HepG2 (cell line): ENCODE measurements around the gene SEPTIN10. TPM values are rescaled to one million over a fixed set of nuclear protein-coding genes. Genes with fewer than 3 reads are reported as not detected.
A peak's percentile ranks its signal among the peaks of the same experiment; 100 is the strongest.

Experiments used
- ATAC-seq: fragments of 200-7000 bp; cut with Tn5 transposase; 3 replicates; pipeline ENCODE4 v1.9.1; 2020; ENCODE audit warnings: mild to moderate bottlenecking, moderate library complexity
- BruUV-seq: library from RNA; stranded (reverse); fragments of 400-500 nt; replicated peaks from 2 replicates; lab custom pipeline; 2021; lab: Mats Ljungman, UMichigan
- CTCF ChIA-PET: fragments of 300-600 bp; formaldehyde crosslinking; extraction: SDS; loops from one replicate; lab custom pipeline; 2021; ENCODE audit warnings: low total read pairs, inconsistent platforms, low intra/inter-chr PET ratio; lab: Yijun Ruan, JAX
- POLR2A ChIA-PET: fragments of 350-600 bp; sonication (Branson Sonifier 250); formaldehyde crosslinking; loops from one replicate; lab custom pipeline; 2020; ENCODE audit warnings: antibody characterized with exemption, inconsistent platforms; lab: Yijun Ruan, JAX
- DNase-seq: peaks from one replicate; pipeline ENCODE4 v3.0.0-alpha.2; 2015; ENCODE audit warnings: low spot score
- FAIRE-seq: peaks from 3 replicates; lab custom pipeline; 2011; peaks lifted over from hg19 to GRCh38; lab: Jason Lieb, UNC
- H2AFZ ChIP-seq: one replicate; pipeline ENCODE4 v1.6.1; 2011; ENCODE audit warnings: low read length, inconsistent platforms
- H3K27ac ChIP-seq: fragments of 300-600 bp; 3 replicates; pipeline ENCODE4 v1.8.0; 2011; ENCODE audit warnings: mixed run types, mild to moderate bottlenecking, mixed read lengths, low read length, inconsistent platforms; ENCODE audit not compliant: insufficient read depth; ENCODE audit errors: extremely low read length
- H3K27me3 ChIP-seq, 2 experiments: fragments of 200-600 bp in 1 of 2; 2 replicates in 1 of 2; 3 replicates in 1 of 2; pipeline versions ENCODE4 v1.6.0 to v1.8.0; 2011; ENCODE audit warnings: low read length in 2 of 2, mild to moderate bottlenecking in 2 of 2, moderate library complexity in 2 of 2, inconsistent platforms in 1 of 2; ENCODE audit not compliant: insufficient read depth in 2 of 2, control insufficient read depth in 1 of 2
- H3K36me3 ChIP-seq, 2 experiments: fragments of 200-600 bp in 1 of 2; replicated peaks in 1 of 2; 2 replicates in 1 of 2; 3 replicates in 1 of 2; pipeline versions ENCODE4 v1.5.1 to v1.8.0; 2011; ENCODE audit warnings: low read length in 2 of 2, inconsistent platforms in 1 of 2; ENCODE audit not compliant: insufficient read depth in 2 of 2, control insufficient read depth in 1 of 2
- H3K4me1 ChIP-seq: 2 replicates; pipeline ENCODE4 v1.5.1; 2012; ENCODE audit warnings: low read length, inconsistent platforms; ENCODE audit not compliant: insufficient read depth
- H3K4me2 ChIP-seq: 2 replicates; pipeline ENCODE4 v1.6.0; 2011; ENCODE audit warnings: low read depth, low read length, inconsistent platforms
- H3K4me3 ChIP-seq, 3 experiments: fragments of 200-600 bp in 1 of 3; sonication (generic), shearing (Covaris generic) in 1 of 3; replicated peaks in 1 of 3; 2 replicates each; pipeline ENCODE4 v1.5.1; 2011 to 2016; ENCODE audit warnings: low read length in 3 of 3, inconsistent platforms in 2 of 3, low read depth in 2 of 3, mild to moderate bottlenecking in 2 of 3, control low read depth in 1 of 3, mixed read lengths in 1 of 3; ENCODE audit not compliant: insufficient read depth in 1 of 3
- H3K79me2 ChIP-seq: one replicate; pipeline ENCODE4 v1.6.1; 2011; ENCODE audit warnings: low read length, inconsistent platforms; ENCODE audit not compliant: insufficient read depth
- H3K9ac ChIP-seq: 2 replicates; pipeline ENCODE4 v1.6.0; 2011; ENCODE audit warnings: mild to moderate bottlenecking, low read depth, low read length, inconsistent platforms; ENCODE audit not compliant: insufficient read depth
- H3K9me3 ChIP-seq: 2 replicates; pipeline ENCODE4 v1.5.1; 2012; ENCODE audit warnings: mild to moderate bottlenecking, low read length
- H4K20me1 ChIP-seq: 2 replicates; pipeline ENCODE4 v1.6.0; 2011; ENCODE audit warnings: inconsistent platforms, mild to moderate bottlenecking, low read length, moderate library complexity; ENCODE audit not compliant: insufficient read depth
- ARNTL ChIP-seq: sonication (generic); formaldehyde crosslinking; IDR thresholded peaks from 2 replicates; pipeline ENCODE4 v1.4.0; 2020; ENCODE audit warnings: mild to moderate bottlenecking, missing genetic modification reagents
- ATM ChIP-seq: fragments of 450-650 bp; IDR thresholded peaks from 2 replicates; pipeline ENCODE4 v1.7.1; 2017; ENCODE audit warnings: mild to moderate bottlenecking, borderline replicate concordance
- CEBPB ChIP-seq: IDR thresholded peaks from 2 replicates; pipeline ENCODE4 v1.6.1; 2011; ENCODE audit warnings: low read depth, low read length, improper control_type of control experiment, borderline replicate concordance
- CHCHD3 ChIP-seq: sonication (generic); formaldehyde crosslinking; IDR thresholded peaks from 2 replicates; pipeline ENCODE4 v1.8.0; 2022; ENCODE audit warnings: mild to moderate bottlenecking, missing genetic modification reagents, moderate library complexity
- ELF3 ChIP-seq: IDR thresholded peaks from 2 replicates; pipeline ENCODE4 v1.6.1; 2016; ENCODE audit warnings: missing genetic modification reagents, missing compliant biosample characterization
- EP300 ChIP-seq, 3 experiments: sonication (generic) in 1 of 3; formaldehyde crosslinking in 1 of 3; IDR thresholded peaks; 2 replicates each; pipeline versions ENCODE4 v1.5.1 to v1.6.1; 2011 to 2020; ENCODE audit warnings: low read depth in 2 of 3, low read length in 2 of 3, borderline replicate concordance in 1 of 3, improper control_type of control experiment in 1 of 3, mild to moderate bottlenecking in 1 of 3, missing genetic modification reagents in 1 of 3, moderate library complexity in 1 of 3
- ETV5 ChIP-seq: IDR thresholded peaks from 2 replicates; pipeline ENCODE4 v1.6.1; 2018; ENCODE audit warnings: missing biosample characterization, missing genetic modification reagents, inconsistent platforms, borderline replicate concordance
- LCORL ChIP-seq, 2 experiments: fragments of 450-650 bp in 1 of 2; sonication (generic) in 1 of 2; formaldehyde crosslinking in 1 of 2; IDR thresholded peaks; 2 replicates each; pipeline versions ENCODE4 v1.5.0 to v1.6.1; 2017 to 2020; ENCODE audit warnings: antibody characterized with exemption in 1 of 2, missing genetic modification reagents in 1 of 2
- MED13 ChIP-seq: sonication (generic); formaldehyde crosslinking; IDR thresholded peaks from 2 replicates; pipeline ENCODE4 v1.5.0; 2020; ENCODE audit warnings: missing genetic modification reagents
- MIER3 ChIP-seq: IDR thresholded peaks from 2 replicates; pipeline ENCODE4 v1.6.1; 2016; ENCODE audit warnings: missing compliant biosample characterization, borderline replicate concordance
- NR1H2 ChIP-seq: sonication (generic); formaldehyde crosslinking; IDR thresholded peaks from 2 replicates; pipeline ENCODE4 v1.8.1; 2022; ENCODE audit warnings: low read depth, missing genetic modification reagents, borderline replicate concordance
- RBFOX2 ChIP-seq: fragments of 200-400 bp; formaldehyde crosslinking; IDR thresholded peaks from 2 replicates; pipeline ENCODE4 v1.6.1; 2017; ENCODE audit warnings: low read depth, mild to moderate bottlenecking, low read length
- REPIN1 ChIP-seq: sonication (generic); formaldehyde crosslinking; IDR thresholded peaks from 2 replicates; pipeline ENCODE4 v1.8.0; 2022; ENCODE audit warnings: missing genetic modification reagents, low read depth, mild to moderate bottlenecking, borderline replicate concordance
- SRSF1 ChIP-seq: fragments of 200-400 bp; formaldehyde crosslinking; optimal IDR thresholded peaks from 2 replicates; pipeline ENCODE3; 2017; ENCODE audit warnings: mild to moderate bottlenecking, low read depth, low read length, moderate library complexity
- THAP11 ChIP-seq: IDR thresholded peaks from 2 replicates; pipeline ENCODE4 v1.6.1; 2016; ENCODE audit warnings: missing biosample characterization, missing genetic modification reagents
- TSC22D2 ChIP-seq: sonication (generic); formaldehyde crosslinking; IDR thresholded peaks from 2 replicates; pipeline ENCODE4 v1.5.1; 2020; ENCODE audit warnings: missing genetic modification reagents, mild to moderate bottlenecking, borderline replicate concordance
- ZBTB20 ChIP-seq: sonication (generic); formaldehyde crosslinking; IDR thresholded peaks from 2 replicates; pipeline ENCODE4 v1.8.1; 2023; ENCODE audit warnings: missing genetic modification reagents, low read depth, mild to moderate bottlenecking, borderline replicate concordance
- ZNF143 ChIP-seq: sonication (generic); formaldehyde crosslinking; IDR thresholded peaks from 2 replicates; pipeline ENCODE4 v1.4.0; 2020; ENCODE audit warnings: missing genetic modification reagents
- ZNF232 ChIP-seq: sonication (generic); formaldehyde crosslinking; IDR thresholded peaks from 2 replicates; pipeline ENCODE4 v1.4.0; 2020; ENCODE audit warnings: missing genetic modification reagents, borderline replicate concordance
- ZNF33A ChIP-seq: sonication (generic); formaldehyde crosslinking; IDR thresholded peaks from 2 replicates; pipeline ENCODE4 v1.5.1; 2020; ENCODE audit warnings: missing genetic modification reagents, mild to moderate bottlenecking, moderate library complexity, borderline replicate concordance
- ZNF547 ChIP-seq: sonication (generic); formaldehyde crosslinking; IDR thresholded peaks from 2 replicates; pipeline ENCODE4 v1.5.1; 2020; ENCODE audit warnings: mild to moderate bottlenecking, missing genetic modification reagents
- ZNF629 ChIP-seq: sonication (generic); formaldehyde crosslinking; conservative IDR thresholded peaks from 2 replicates; pipeline ENCODE4 v1.5.0; 2020; ENCODE audit warnings: missing genetic modification reagents
- ZNF883 ChIP-seq: sonication (generic); formaldehyde crosslinking; IDR thresholded peaks from 2 replicates; pipeline ENCODE4 v1.5.1; 2020; ENCODE audit warnings: mild to moderate bottlenecking, missing genetic modification reagents; ENCODE audit errors: not compliant biosample characterization
- WGBS: methylation state at CpG from one replicate; pipeline ENCODE4 v1.1.6; 2017; ENCODE audit warnings: low lambda C conversion rate; 5-methylcytosine and 5-hydroxymethylcytosine counted together
- in situ Hi-C: cut with HindIII; loops from 2 replicates; pipeline ENCODE4 v1.10.0; 2017; ENCODE audit warnings: low pct_unique_long_range_greater_than_20kb; ENCODE audit not compliant: extremely low pct_ligation_motif_present
- intact Hi-C: fragments of 100-400 bp; cut with micrococcal nuclease; formaldehyde crosslinking; loops from one replicate; pipeline ENCODE4 v1.10.0; 2022; ENCODE audit not compliant: unreplicated experiment
- polyA plus RNA-seq, 8 experiments: library from polyadenylated mRNA; depleted of rRNA in 3 of 8; stranded (reverse) in 7 of 8; unstranded in 1 of 8; fragments of >200 nt; fragmentation: Illumina TruSeq in 4 of 8; extraction: Trizol in 4 of 8; gene quantifications; 2 replicates each; pipeline versions ENCODE4 v1.2.1 to v1.2.3, GENCODE V29; 2011 to 2016; ENCODE audit warnings: low read depth in 4 of 8, missing spikeins in 1 of 8, mixed read lengths in 1 of 8; ENCODE audit not compliant: insufficient read depth in 1 of 8
- total RNA-seq, 5 experiments: library from RNA; depleted of rRNA; stranded (reverse); fragments of >200 nt; fragmentation: Illumina TruSeq; extraction: Trizol; gene quantifications; 2 replicates each; pipeline ENCODE4 v1.2.3, GENCODE V29; 2016; ENCODE audit warnings: low read depth in 1 of 5

Gene SEPTIN10
- total and polyA plus RNA-seq, 2 of the 13 experiments (the other 11 are each of a cell fraction or from before 2014, with no cell fraction given): 45.8 to 67.5 TPM

- no peaks in the 10 kb centered on the region for H3K79me2 ChIP-seq
- DNase-seq (peak; percentile 88), ATAC-seq (peak; percentile 97), FAIRE-seq (peak; percentile 95)
- peak overlapping the region; percentile 51 for H2AFZ ChIP-seq
- intact Hi-C loops: loop anchor here (1.0 to 2.0 kb wide), 2 partner anchors 14 to 60 kb away; no protein-coding TSS in a partner anchor
- H3K9ac ChIP-seq: no peak overlapping the region; the same call in 1 of the 2 replicates
- H3K27me3 ChIP-seq: no peaks in the 10 kb centered on the region
- POLR2A ChIA-PET: interaction anchor here (1.0 to 4.7 kb wide), 7 partner anchors 9 to 47 kb away, joined by 3 to 61 read pairs (median 4); partner anchors contain the start of genes SEPTIN10 and SOWAHC
- peaks cover 72% of the 10 kb centered on the region for H3K4me1 ChIP-seq
- 58% methylated on average over 19 of the region's 19 CpGs for WGBS
- BruUV-seq: no TSS peak
- no peaks in the 10 kb centered on the region for H4K20me1 ChIP-seq
- no peaks in the 10 kb centered on the region for H3K9me3 ChIP-seq
- peak overlapping the region; percentile 48 for H3K27ac ChIP-seq
- in situ Hi-C loops: no loop called here
- CTCF ChIA-PET: interaction anchor here (2.1 kb wide), 1 partner anchor 14 kb away, joined by 5 read pairs; no protein-coding TSS in a partner anchor
- H3K36me3 ChIP-seq: no peaks in the 10 kb centered on the region
- peak overlapping the region in 1 of 3 experiments; percentile 15; a peak in 1 of 6 replicates for H3K4me3 ChIP-seq
- peak overlapping the region; percentile 54 for H3K4me2 ChIP-seq
- TF ChIP-seq ZNF883 (CRISPR knock-in tag) (no peak), RBFOX2 (no peak), ZNF629 (no peak), CHCHD3 (no peak), MIER3 (peak; percentile 68; the same call in 1 of the 2 replicates), ZNF547 (CRISPR knock-in tag) (no peak), ARNTL (CRISPR knock-in tag) (no peak), ATM (no peak), NR1H2 (CRISPR knock-in tag) (no peak), ZNF232 (CRISPR knock-in tag) (no peak), THAP11 (CRISPR knock-in tag) (peak; percentile 49; the same call in 1 of the 2 replicates), ZBTB20 (CRISPR knock-in tag) (peak; percentile 65; the same call in 1 of the 2 replicates), CEBPB (no peak), ZNF143 (CRISPR knock-in tag) (no peak), EP300 (IDR thresholded peaks at IDR 0.05; ENCODE audit: low read depth in 2 of 2, low read length in 2 of 2) (peak in 1 of 2 experiments; percentile 13; a peak in 1 of 4 replicates), EP300 (CRISPR knock-in tag; IDR thresholded peaks at IDR 0.05; ENCODE audit: borderline replicate concordance) (peak; percentile 20; the same call in 1 of the 2 replicates), MED13 (no peak), SRSF1 (no peak), ZNF33A (CRISPR knock-in tag) (no peak), REPIN1 (CRISPR knock-in tag) (peak; percentile 69; the same call in 1 of the 2 replicates), TSC22D2 (CRISPR knock-in tag) (no peak), ELF3 (peak; percentile 81), LCORL (IDR thresholded peaks at IDR 0.05) (no peak), LCORL (CRISPR knock-in tag; IDR thresholded peaks at IDR 0.05) (peak; percentile 75; the same call in 1 of the 2 replicates), ETV5 (peak; percentile 48; the same call in 1 of the 2 replicates)
Measured at GRCh38 chr2:109630441-109631430, 17.0 kb upstream of the SEPTIN10 start.
